Measurements from ENCODE around the gene NGEF. TPM values are rescaled to one million over a fixed set of nuclear protein-coding genes. Genes with fewer than 3 reads are reported as not detected.
"Not testable (repeated sequence)": the region's sequence is repeated elsewhere in the genome, so short reads cannot be mapped to it uniquely, and the experiment has no call there.

NGEF gene
- total RNA-seq, 1 donor from 2014 or later: 4.3 TPM

- Histone ChIP-seq H3K4me1 (no peaks in the 10 kb centered on the region), H3K27ac (no peak overlapping the region), H3F3A (ENCODE audit: low read depth) (peaks cover 3% of the 10 kb centered on the region), H3K27me3 (no peaks in the 10 kb centered on the region), H3K4me3 (no peak overlapping the region), H3K4me2 (no peak overlapping the region), H4K20me1 (ENCODE audit: low read depth) (no peaks in the 10 kb centered on the region), H3K79me2 (ENCODE audit: low read depth) (no peaks in the 10 kb centered on the region), H2AFZ (replicated peaks) (no peak overlapping the region), H3K36me3 (no peaks in the 10 kb centered on the region), H3K9ac (no peak overlapping the region), H3K9me3 (ENCODE audit: low read depth) (no peaks in the 10 kb centered on the region)
- no peak for DNase-seq (ENCODE audit: low spot score)
- TF ChIP-seq EZH2 (IDR thresholded peaks at IDR 0.05) (no peak), EZH2phosphoT487 (IDR thresholded peaks at IDR 0.05) (no peak)
- TF ChIP-seq, protein P1, sequence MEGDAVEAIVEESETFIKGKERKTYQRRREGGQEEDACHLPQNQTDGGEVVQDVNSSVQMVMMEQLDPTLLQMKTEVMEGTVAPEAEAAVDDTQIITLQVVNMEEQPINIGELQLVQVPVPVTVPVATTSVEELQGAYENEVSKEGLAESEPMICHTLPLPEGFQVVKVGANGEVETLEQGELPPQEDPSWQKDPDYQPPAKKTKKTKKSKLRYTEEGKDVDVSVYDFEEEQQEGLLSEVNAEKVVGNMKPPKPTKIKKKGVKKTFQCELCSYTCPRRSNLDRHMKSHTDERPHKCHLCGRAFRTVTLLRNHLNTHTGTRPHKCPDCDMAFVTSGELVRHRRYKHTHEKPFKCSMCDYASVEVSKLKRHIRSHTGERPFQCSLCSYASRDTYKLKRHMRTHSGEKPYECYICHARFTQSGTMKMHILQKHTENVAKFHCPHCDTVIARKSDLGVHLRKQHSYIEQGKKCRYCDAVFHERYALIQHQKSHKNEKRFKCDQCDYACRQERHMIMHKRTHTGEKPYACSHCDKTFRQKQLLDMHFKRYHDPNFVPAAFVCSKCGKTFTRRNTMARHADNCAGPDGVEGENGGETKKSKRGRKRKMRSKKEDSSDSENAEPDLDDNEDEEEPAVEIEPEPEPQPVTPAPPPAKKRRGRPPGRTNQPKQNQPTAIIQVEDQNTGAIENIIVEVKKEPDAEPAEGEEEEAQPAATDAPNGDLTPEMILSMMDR (IDR thresholded peaks at IDR 0.05): no peak
- no peak overlapping the region for H3K27ac Mint-ChIP-seq
- H3K36me3 Mint-ChIP-seq: peaks cover 23% of the 10 kb centered on the region
- H3K4me1 Mint-ChIP-seq: no peaks in the 10 kb centered on the region
- no peak overlapping the region for H3K4me3 Mint-ChIP-seq
- H3K27me3 Mint-ChIP-seq (ENCODE audit: insufficient read depth, low read depth): no peaks in the 10 kb centered on the region
- no peaks in the 10 kb centered on the region for H3K9me3 Mint-ChIP-seq
Measured at GRCh38 chr2:232857158-232857563, 155.9 kb downstream of the NGEF start.

GRCh38 chr2:232854082-232854481 lies 159.0 kb downstream of the NGEF start:
- Histone ChIP-seq H3F3A (ENCODE audit: low read depth) (peaks cover 3% of the 10 kb centered on the region), H3K27me3 (no peaks in the 10 kb centered on the region), H3K36me3 (no peaks in the 10 kb centered on the region), H3K27ac (no peak overlapping the region), H4K20me1 (ENCODE audit: low read depth) (no peaks in the 10 kb centered on the region), H3K9ac (no peak overlapping the region), H2AFZ (replicated peaks) (no peak overlapping the region), H3K79me2 (ENCODE audit: low read depth) (no peaks in the 10 kb centered on the region), H3K9me3 (ENCODE audit: low read depth) (no peaks in the 10 kb centered on the region), H3K4me1 (no peaks in the 10 kb centered on the region), H3K4me2 (no peak overlapping the region), H3K4me3 (no peak overlapping the region)
- H3K27me3 Mint-ChIP-seq (ENCODE audit: insufficient read depth, low read depth): no peaks in the 10 kb centered on the region
- H3K36me3 Mint-ChIP-seq: peaks cover 27% of the 10 kb centered on the region
- no peak for DNase-seq (ENCODE audit: low spot score)
- TF ChIP-seq, protein P1 (IDR thresholded peaks at IDR 0.05): no peak
- TF ChIP-seq EZH2phosphoT487 (IDR thresholded peaks at IDR 0.05) (no peak), EZH2 (IDR thresholded peaks at IDR 0.05) (no peak)
- no peak overlapping the region for H3K27ac Mint-ChIP-seq
- no peak overlapping the region for H3K4me3 Mint-ChIP-seq
- no peaks in the 10 kb centered on the region for H3K9me3 Mint-ChIP-seq
- no peaks in the 10 kb centered on the region for H3K4me1 Mint-ChIP-seq

- Histone ChIP-seq H3K4me1 (no peaks in the 10 kb centered on the region), H3K79me2 (ENCODE audit: low read depth) (no peaks in the 10 kb centered on the region), H3K4me3 (no peak overlapping the region), H3K27me3 (no peaks in the 10 kb centered on the region), H3K9ac (no peak overlapping the region), H3F3A (ENCODE audit: low read depth) (peaks cover 3% of the 10 kb centered on the region), H3K27ac (no peak overlapping the region), H3K9me3 (ENCODE audit: low read depth) (no peaks in the 10 kb centered on the region), H3K4me2 (no peak overlapping the region), H3K36me3 (no peaks in the 10 kb centered on the region), H4K20me1 (ENCODE audit: low read depth) (no peaks in the 10 kb centered on the region), H2AFZ (replicated peaks) (no peak overlapping the region)
- H3K9me3 Mint-ChIP-seq: no peaks in the 10 kb centered on the region
- no peaks in the 10 kb centered on the region for H3K27me3 Mint-ChIP-seq (ENCODE audit: insufficient read depth, low read depth)
- peaks cover 31% of the 10 kb centered on the region for H3K36me3 Mint-ChIP-seq
- no peak overlapping the region for H3K27ac Mint-ChIP-seq
- no peak for DNase-seq (ENCODE audit: low spot score)
- H3K4me1 Mint-ChIP-seq: no peaks in the 10 kb centered on the region
- TF ChIP-seq, protein P1 (IDR thresholded peaks at IDR 0.05): no peak
- TF ChIP-seq EZH2 (IDR thresholded peaks at IDR 0.05) (no peak), EZH2phosphoT487 (IDR thresholded peaks at IDR 0.05) (no peak)
- no peak overlapping the region for H3K4me3 Mint-ChIP-seq
Measured at GRCh38 chr2:232852676-232853075, 160.4 kb downstream of the NGEF start.

GRCh38 chr2:232852081-232852480 lies 161.0 kb downstream of the NGEF start:
- H3F3A ChIP-seq (ENCODE audit: low read depth); DNase-seq (ENCODE audit: low spot score); H3K27me3 Mint-ChIP-seq (ENCODE audit: insufficient read depth, low read depth); H4K20me1 ChIP-seq (ENCODE audit: low read depth); H3K36me3 ChIP-seq; H3K4me1 ChIP-seq; H3K27ac Mint-ChIP-seq; H3K4me1 Mint-ChIP-seq; H3K4me3 Mint-ChIP-seq; H3K79me2 ChIP-seq (ENCODE audit: low read depth); H3K27me3 ChIP-seq; H2AFZ ChIP-seq (replicated peaks); H3K4me3 ChIP-seq; H3K9me3 ChIP-seq (ENCODE audit: low read depth); H3K4me2 ChIP-seq; H3K27ac ChIP-seq; H3K9ac ChIP-seq; H3K9me3 Mint-ChIP-seq: not testable (repeated sequence)
- H3K36me3 Mint-ChIP-seq: peaks cover 29% of the 10 kb centered on the region

Measured in neural progenitor cell (in vitro differentiated cells).